MM.1S (cell line): ENCODE measurements around the gene ST7.

Experiments
- DNase-seq: peaks from one replicate; pipeline ENCODE4 v3.0.0-alpha.2; 2015
- H2AFZ ChIP-seq: fragments of 300-600 bp; sonication (generic); 2 replicates; pipeline ENCODE4 v1.6.0; 2016; ENCODE audit warnings: antibody characterized with exemption, low read length
- H3F3A ChIP-seq: fragments of 300-600 bp; sonication (generic); 2 replicates; pipeline ENCODE4 v1.6.1; 2016; ENCODE audit warnings: mild to moderate bottlenecking, antibody characterized with exemption, low read length, moderate library complexity, mixed read lengths; ENCODE audit not compliant: insufficient read depth
- H3K27ac ChIP-seq: fragments of 300-600 bp; sonication (generic); 2 replicates; pipeline ENCODE4 v1.5.1; 2016; ENCODE audit warnings: mild to moderate bottlenecking, low read length
- H3K27me3 ChIP-seq: fragments of 300-600 bp; sonication (generic); replicated peaks from 2 replicates; pipeline ENCODE4 v1.6.0; 2016; ENCODE audit warnings: low read length; ENCODE audit not compliant: insufficient read depth
- H3K36me3 ChIP-seq: fragments of 300-600 bp; sonication (generic); replicated peaks from 2 replicates; pipeline ENCODE4 v1.6.1; 2016; ENCODE audit warnings: mild to moderate bottlenecking, low read length, mixed read lengths; ENCODE audit not compliant: insufficient read depth
- H3K4me1 ChIP-seq: fragments of 300-600 bp; sonication (generic); 2 replicates; pipeline ENCODE4 v1.6.1; 2016; ENCODE audit warnings: low read length, mixed read lengths
- H3K4me2 ChIP-seq: fragments of 300-600 bp; sonication (generic); 2 replicates; pipeline ENCODE4 v1.6.0; 2016; ENCODE audit warnings: low read depth, low read length
- H3K4me3 ChIP-seq: fragments of 300-600 bp; sonication (generic); 2 replicates; pipeline ENCODE4 v1.5.1; 2016; ENCODE audit warnings: low read length, mixed read lengths
- H3K79me2 ChIP-seq: fragments of 300-600 bp; sonication (generic); 2 replicates; pipeline ENCODE4 v1.6.1; 2016; ENCODE audit warnings: mixed run types, low read length, mixed read lengths
- H3K9ac ChIP-seq: fragments of 300-600 bp; sonication (generic); 2 replicates; pipeline ENCODE4 v1.6.1; 2016; ENCODE audit warnings: low read length, mixed read lengths
- H3K9me2 ChIP-seq: fragments of 300-600 bp; sonication (generic); replicated peaks from 2 replicates; pipeline ENCODE4 v1.6.1; 2016; ENCODE audit warnings: mild to moderate bottlenecking, low read length, mixed read lengths; ENCODE audit not compliant: insufficient read depth
- H3K9me3 ChIP-seq: fragments of 300-600 bp; sonication (generic); replicated peaks from 2 replicates; pipeline ENCODE4 v1.6.1; 2016; ENCODE audit warnings: mild to moderate bottlenecking, low read length, mixed read lengths; ENCODE audit not compliant: insufficient read depth
- H4K20me1 ChIP-seq: fragments of 300-600 bp; sonication (generic); 2 replicates; pipeline ENCODE4 v1.6.1; 2016; ENCODE audit warnings: mild to moderate bottlenecking, low read length, moderate library complexity, mixed read lengths; ENCODE audit not compliant: insufficient read depth
- EZH2 ChIP-seq: fragments of 300-600 bp; sonication (generic); optimal IDR thresholded peaks from 2 replicates; pipeline ENCODE3; 2017; ENCODE audit warnings: low read depth, mild to moderate bottlenecking, antibody characterized with exemption, low read length, mixed read lengths
- EZH2phosphoT487 ChIP-seq: fragments of 300-600 bp; sonication (generic); IDR thresholded peaks from 2 replicates; pipeline ENCODE4 v1.6.1; 2018; ENCODE audit warnings: antibody characterized with exemption, low read length
- TF ChIP-seq, protein P1 (sequence below): fragments of 300-600 bp; sonication (generic); IDR thresholded peaks from 2 replicates; pipeline ENCODE4 v1.5.1; 2016; ENCODE audit warnings: antibody characterized with exemption, low read length, mixed read lengths

ST7 gene

GRCh38 chr7:117140921-117141320 is 187.6 kb downstream of the ST7 start:
- Histone ChIP-seq H3K4me3 (no peak overlapping the region), H4K20me1 (no peaks in the 10 kb centered on the region), H3K36me3 (no peaks in the 10 kb centered on the region), H3K9ac (no peak overlapping the region), H3K9me3 (no peaks in the 10 kb centered on the region), H3K4me2 (no peak overlapping the region), H3K9me2 (no peaks in the 10 kb centered on the region), H3K79me2 (no peaks in the 10 kb centered on the region), H3F3A (no peaks in the 10 kb centered on the region), H3K4me1 (no peaks in the 10 kb centered on the region), H2AFZ (no peak overlapping the region), H3K27me3 (no peaks in the 10 kb centered on the region), H3K27ac (no peak overlapping the region)
- DNase-seq, result no peak
- TF ChIP-seq, protein P1, sequence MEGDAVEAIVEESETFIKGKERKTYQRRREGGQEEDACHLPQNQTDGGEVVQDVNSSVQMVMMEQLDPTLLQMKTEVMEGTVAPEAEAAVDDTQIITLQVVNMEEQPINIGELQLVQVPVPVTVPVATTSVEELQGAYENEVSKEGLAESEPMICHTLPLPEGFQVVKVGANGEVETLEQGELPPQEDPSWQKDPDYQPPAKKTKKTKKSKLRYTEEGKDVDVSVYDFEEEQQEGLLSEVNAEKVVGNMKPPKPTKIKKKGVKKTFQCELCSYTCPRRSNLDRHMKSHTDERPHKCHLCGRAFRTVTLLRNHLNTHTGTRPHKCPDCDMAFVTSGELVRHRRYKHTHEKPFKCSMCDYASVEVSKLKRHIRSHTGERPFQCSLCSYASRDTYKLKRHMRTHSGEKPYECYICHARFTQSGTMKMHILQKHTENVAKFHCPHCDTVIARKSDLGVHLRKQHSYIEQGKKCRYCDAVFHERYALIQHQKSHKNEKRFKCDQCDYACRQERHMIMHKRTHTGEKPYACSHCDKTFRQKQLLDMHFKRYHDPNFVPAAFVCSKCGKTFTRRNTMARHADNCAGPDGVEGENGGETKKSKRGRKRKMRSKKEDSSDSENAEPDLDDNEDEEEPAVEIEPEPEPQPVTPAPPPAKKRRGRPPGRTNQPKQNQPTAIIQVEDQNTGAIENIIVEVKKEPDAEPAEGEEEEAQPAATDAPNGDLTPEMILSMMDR, result no peak
- TF ChIP-seq EZH2phosphoT487, result no peak
- no peak for TF ChIP-seq EZH2

DNA sequence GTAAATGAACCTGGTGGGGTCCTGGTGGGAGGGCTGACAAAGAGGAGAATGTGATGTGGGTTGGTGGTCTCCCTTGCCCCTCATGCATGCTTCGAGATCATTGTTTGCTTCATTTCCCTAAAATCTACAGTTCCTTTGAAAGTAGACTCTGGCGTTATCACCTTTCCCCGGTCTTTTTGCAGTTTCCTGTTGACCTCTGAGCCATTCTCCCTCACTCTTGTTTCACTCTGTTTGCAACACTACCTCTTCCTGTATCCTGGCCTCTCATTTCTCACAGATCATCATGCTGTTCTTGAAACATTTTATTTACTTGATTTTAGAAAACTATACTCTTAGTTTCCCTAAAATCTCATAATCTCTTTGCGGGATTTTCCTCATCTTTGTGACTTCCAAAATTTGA is 189.8 kb downstream of the ST7 start:
- Histone ChIP-seq H3K4me3 (no peak overlapping the region), H3K4me1 (no peaks in the 10 kb centered on the region), H3K4me2 (no peak overlapping the region), H2AFZ (no peak overlapping the region), H3K27ac (no peak overlapping the region), H3K9me2 (no peaks in the 10 kb centered on the region), H3K36me3 (no peaks in the 10 kb centered on the region), H3K9ac (no peak overlapping the region), H3K79me2 (no peaks in the 10 kb centered on the region), H3K27me3 (no peaks in the 10 kb centered on the region), H3K9me3 (no peaks in the 10 kb centered on the region), H3F3A (no peaks in the 10 kb centered on the region), H4K20me1 (no peaks in the 10 kb centered on the region)
- TF ChIP-seq, protein P1, result no peak
- no peak for TF ChIP-seq EZH2phosphoT487
- no peak for TF ChIP-seq EZH2
- DNase-seq, result no peak

- H3K9me3 ChIP-seq, result no peaks in the 10 kb centered on the region
- no peaks in the 10 kb centered on the region for H4K20me1 ChIP-seq
- H3K27me3 ChIP-seq, result no peaks in the 10 kb centered on the region
- H3F3A ChIP-seq, result no peaks in the 10 kb centered on the region
- H3K4me3 ChIP-seq, result no peak overlapping the region
- H2AFZ ChIP-seq, result no peak overlapping the region
- no peaks in the 10 kb centered on the region for H3K79me2 ChIP-seq
- no peaks in the 10 kb centered on the region for H3K36me3 ChIP-seq
- no peaks in the 10 kb centered on the region for H3K4me1 ChIP-seq
- DNase-seq, result no peak
- H3K27ac ChIP-seq, result no peak overlapping the region
- TF ChIP-seq, protein P1, result no peak
- TF ChIP-seq EZH2phosphoT487 (no peak), EZH2 (no peak)
- H3K9ac ChIP-seq, result no peak overlapping the region
- H3K9me2 ChIP-seq, result no peaks in the 10 kb centered on the region
- no peak overlapping the region for H3K4me2 ChIP-seq
Measured at GRCh38 chr7:117143580-117143979, 190.3 kb downstream of the ST7 start.
